ENCODE results near the gene CSGALNACT2.

GRCh38 chr10:43102063-43102828 is 36.0 kb upstream of the CSGALNACT2 start:
- TF ChIP-seq CTCF (IDR thresholded peaks at IDR 0.05) (no peak), POLR2A (IDR thresholded peaks at IDR 0.05) (no peak)
